ENCODE data around the gene GRB10. TPM values are rescaled to one million over a fixed set of nuclear protein-coding genes. Genes with fewer than 3 reads are reported as not detected.

GRB10 gene
- total and polyA plus RNA-seq, 2 experiments from 2014 or later, result 35.0 to 154 TPM

DNA sequence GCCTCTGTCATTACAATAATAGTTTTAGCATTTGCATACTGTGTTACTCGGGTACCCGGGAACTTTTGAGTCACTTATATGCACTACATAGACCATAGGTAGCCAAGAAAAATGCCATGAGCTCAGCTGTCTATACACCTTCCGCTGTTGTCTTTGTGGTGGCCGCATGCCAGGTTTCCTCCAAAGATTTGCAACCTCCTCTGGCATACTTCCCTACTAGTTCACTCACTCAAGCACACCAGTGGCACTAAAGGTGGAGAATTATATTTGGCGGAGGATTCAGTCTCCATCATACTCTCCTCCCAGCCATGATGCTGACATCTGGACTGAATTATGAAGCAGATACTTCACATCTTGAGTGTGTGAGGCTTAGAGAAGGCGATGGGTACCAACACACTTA lies 35.6 kb upstream of the GRB10 start:
- TF ChIP-seq, protein P1, sequence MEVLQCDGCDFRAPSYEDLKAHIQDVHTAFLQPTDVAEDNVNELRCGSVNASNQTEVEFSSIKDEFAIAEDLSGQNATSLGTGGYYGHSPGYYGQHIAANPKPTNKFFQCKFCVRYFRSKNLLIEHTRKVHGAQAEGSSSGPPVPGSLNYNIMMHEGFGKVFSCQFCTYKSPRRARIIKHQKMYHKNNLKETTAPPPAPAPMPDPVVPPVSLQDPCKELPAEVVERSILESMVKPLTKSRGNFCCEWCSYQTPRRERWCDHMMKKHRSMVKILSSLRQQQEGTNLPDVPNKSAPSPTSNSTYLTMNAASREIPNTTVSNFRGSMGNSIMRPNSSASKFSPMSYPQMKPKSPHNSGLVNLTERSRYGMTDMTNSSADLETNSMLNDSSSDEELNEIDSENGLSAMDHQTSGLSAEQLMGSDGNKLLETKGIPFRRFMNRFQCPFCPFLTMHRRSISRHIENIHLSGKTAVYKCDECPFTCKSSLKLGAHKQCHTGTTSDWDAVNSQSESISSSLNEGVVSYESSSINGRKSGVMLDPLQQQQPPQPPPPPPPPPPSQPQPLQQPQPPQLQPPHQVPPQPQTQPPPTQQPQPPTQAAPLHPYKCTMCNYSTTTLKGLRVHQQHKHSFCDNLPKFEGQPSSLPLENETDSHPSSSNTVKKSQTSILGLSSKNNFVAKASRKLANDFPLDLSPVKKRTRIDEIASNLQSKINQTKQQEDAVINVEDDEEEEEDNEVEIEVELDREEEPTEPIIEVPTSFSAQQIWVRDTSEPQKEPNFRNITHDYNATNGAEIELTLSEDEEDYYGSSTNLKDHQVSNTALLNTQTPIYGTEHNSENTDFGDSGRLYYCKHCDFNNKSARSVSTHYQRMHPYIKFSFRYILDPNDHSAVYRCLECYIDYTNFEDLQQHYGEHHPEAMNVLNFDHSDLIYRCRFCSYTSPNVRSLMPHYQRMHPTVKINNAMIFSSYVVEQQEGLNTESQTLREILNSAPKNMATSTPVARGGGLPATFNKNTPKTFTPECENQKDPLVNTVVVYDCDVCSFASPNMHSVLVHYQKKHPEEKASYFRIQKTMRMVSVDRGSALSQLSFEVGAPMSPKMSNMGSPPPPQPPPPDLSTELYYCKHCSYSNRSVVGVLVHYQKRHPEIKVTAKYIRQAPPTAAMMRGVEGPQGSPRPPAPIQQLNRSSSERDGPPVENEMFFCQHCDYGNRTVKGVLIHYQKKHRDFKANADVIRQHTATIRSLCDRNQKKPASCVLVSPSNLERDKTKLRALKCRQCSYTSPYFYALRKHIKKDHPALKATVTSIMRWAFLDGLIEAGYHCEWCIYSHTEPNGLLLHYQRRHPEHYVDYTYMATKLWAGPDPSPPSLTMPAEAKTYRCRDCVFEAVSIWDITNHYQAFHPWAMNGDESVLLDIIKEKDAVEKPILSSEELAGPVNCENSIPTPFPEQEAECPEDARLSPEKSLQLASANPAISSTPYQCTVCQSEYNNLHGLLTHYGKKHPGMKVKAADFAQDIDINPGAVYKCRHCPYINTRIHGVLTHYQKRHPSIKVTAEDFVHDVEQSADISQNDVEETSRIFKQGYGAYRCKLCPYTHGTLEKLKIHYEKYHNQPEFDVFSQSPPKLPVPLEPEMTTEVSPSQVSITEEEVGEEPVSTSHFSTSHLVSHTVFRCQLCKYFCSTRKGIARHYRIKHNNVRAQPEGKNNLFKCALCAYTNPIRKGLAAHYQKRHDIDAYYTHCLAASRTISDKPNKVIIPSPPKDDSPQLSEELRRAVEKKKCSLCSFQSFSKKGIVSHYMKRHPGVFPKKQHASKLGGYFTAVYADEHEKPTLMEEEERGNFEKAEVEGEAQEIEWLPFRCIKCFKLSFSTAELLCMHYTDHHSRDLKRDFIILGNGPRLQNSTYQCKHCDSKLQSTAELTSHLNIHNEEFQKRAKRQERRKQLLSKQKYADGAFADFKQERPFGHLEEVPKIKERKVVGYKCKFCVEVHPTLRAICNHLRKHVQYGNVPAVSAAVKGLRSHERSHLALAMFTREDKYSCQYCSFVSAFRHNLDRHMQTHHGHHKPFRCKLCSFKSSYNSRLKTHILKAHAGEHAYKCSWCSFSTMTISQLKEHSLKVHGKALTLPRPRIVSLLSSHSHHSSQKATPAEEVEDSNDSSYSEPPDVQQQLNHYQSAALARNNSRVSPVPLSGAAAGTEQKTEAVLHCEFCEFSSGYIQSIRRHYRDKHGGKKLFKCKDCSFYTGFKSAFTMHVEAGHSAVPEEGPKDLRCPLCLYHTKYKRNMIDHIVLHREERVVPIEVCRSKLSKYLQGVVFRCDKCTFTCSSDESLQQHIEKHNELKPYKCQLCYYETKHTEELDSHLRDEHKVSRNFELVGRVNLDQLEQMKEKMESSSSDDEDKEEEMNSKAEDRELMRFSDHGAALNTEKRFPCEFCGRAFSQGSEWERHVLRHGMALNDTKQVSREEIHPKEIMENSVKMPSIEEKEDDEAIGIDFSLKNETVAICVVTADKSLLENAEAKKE (CRISPR knock-in tag; IDR thresholded peaks at IDR 0.05), result no peak
- TF ChIP-seq NANOG (IDR thresholded peaks at IDR 0.05; ENCODE audit: borderline replicate concordance) (no peak), ZNF114 (CRISPR knock-in tag; IDR thresholded peaks at IDR 0.05) (no peak)
- TF ChIP-seq, protein P2, sequence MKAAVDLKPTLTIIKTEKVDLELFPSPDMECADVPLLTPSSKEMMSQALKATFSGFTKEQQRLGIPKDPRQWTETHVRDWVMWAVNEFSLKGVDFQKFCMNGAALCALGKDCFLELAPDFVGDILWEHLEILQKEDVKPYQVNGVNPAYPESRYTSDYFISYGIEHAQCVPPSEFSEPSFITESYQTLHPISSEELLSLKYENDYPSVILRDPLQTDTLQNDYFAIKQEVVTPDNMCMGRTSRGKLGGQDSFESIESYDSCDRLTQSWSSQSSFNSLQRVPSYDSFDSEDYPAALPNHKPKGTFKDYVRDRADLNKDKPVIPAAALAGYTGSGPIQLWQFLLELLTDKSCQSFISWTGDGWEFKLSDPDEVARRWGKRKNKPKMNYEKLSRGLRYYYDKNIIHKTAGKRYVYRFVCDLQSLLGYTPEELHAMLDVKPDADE (IDR thresholded peaks at IDR 0.05), result no peak
- TF ChIP-seq, protein P3, sequence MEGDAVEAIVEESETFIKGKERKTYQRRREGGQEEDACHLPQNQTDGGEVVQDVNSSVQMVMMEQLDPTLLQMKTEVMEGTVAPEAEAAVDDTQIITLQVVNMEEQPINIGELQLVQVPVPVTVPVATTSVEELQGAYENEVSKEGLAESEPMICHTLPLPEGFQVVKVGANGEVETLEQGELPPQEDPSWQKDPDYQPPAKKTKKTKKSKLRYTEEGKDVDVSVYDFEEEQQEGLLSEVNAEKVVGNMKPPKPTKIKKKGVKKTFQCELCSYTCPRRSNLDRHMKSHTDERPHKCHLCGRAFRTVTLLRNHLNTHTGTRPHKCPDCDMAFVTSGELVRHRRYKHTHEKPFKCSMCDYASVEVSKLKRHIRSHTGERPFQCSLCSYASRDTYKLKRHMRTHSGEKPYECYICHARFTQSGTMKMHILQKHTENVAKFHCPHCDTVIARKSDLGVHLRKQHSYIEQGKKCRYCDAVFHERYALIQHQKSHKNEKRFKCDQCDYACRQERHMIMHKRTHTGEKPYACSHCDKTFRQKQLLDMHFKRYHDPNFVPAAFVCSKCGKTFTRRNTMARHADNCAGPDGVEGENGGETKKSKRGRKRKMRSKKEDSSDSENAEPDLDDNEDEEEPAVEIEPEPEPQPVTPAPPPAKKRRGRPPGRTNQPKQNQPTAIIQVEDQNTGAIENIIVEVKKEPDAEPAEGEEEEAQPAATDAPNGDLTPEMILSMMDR (conservative IDR thresholded peaks at IDR 0.05; ENCODE audit: low read depth in 2 of 2), result no peak
- peaks cover 24% of the 10 kb centered on the region for H3K4me1 Mint-ChIP-seq
- Histone ChIP-seq H3K79me2 (replicated peaks; ENCODE audit: insufficient read depth) (no peaks in the 10 kb centered on the region), H3K36me3 (ENCODE audit: insufficient read depth) (no peaks in the 10 kb centered on the region), H3K27ac (ENCODE audit: low read depth) (no peak overlapping the region), H3K27me3 (ENCODE audit: insufficient read depth) (no peaks in the 10 kb centered on the region), H4K20me1 (replicated peaks; ENCODE audit: insufficient read depth) (no peaks in the 10 kb centered on the region), H3K4me2 (no peak overlapping the region), H3F3A (replicated peaks; ENCODE audit: low read depth) (no peaks in the 10 kb centered on the region), H3K9me2 (ENCODE audit: insufficient read depth) (peaks cover 14% of the 10 kb centered on the region), H3K4me3 (no peak overlapping the region), H2AFZ (peak overlapping the region; percentile 33; the same call in 1 of the 2 replicates), H3K4me1 (ENCODE audit: insufficient read depth) (peaks cover 22% of the 10 kb centered on the region)
- H3K9me3 Mint-ChIP-seq, result no peaks in the 10 kb centered on the region
- ATAC-seq, result no peak
- no peaks in the 10 kb centered on the region for H3K36me3 Mint-ChIP-seq (ENCODE audit: low read depth)
- peaks cover 2% of the 10 kb centered on the region for H3K27me3 Mint-ChIP-seq (ENCODE audit: insufficient read depth, low read depth, poor library complexity)
- DNase-seq (ENCODE audit: low spot score), result no peak
- no peak overlapping the region for H3K27ac Mint-ChIP-seq
- no peak overlapping the region for H3K4me3 Mint-ChIP-seq

Measured in GM23338 (cell line).